ENCODE data around the gene BABAM2. TPM values are rescaled to one million over a fixed set of nuclear protein-coding genes. Genes with fewer than 3 reads are reported as not detected.

The BABAM2 gene
- total and polyA plus RNA-seq, 4 donors: 9.9 to 17.0 (median 13.9) TPM

DNA sequence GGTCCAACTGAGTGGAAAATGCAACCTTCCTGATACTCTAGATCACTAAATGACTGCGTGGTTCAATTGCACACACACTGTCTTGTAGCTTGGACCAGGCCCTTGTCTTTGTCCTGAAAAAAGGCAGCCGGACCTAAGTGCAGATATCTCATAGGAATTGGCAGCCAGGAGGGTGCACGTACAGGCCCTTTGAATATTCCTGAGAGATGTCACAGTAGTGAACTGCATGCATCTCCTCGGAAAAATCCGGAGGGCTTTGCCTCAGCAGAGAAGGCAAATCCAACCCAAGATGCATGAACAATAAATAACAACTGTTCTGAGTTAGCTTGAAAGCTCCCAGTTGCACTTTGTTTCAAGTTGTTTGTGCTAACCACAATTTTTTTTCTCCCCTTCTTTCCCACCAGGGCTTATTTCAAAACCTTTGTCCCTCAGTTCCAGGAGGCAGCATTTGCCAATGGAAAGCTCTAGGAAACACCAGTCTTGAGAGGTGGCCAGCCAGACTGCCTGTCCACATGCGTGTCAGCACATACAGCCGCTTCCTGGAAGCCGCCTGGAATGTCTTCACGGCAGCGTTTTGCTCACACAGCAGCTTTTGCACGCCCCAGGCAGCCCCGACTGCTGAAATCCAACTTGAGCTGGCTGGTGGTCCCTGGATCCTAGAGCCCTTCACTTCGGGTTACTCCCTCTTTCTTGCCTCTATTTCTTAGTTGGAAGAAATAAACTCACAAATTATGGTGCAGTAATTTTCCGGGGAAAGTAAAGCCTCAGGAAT lies 447.7 kb downstream of the BABAM2 start:
- Histone ChIP-seq H3K4me3 (ENCODE audit: low read depth in 1 of 3, low read length in 3 of 3) (no peak overlapping the region), H3K27me3 (ENCODE audit: control insufficient read depth in 4 of 4, insufficient read depth in 4 of 4, low read length in 3 of 4) (no peaks in the 10 kb centered on the region), H3K36me3 (ENCODE audit: control insufficient read depth in 4 of 4, insufficient read depth in 3 of 4, low read depth in 1 of 4, low read length in 3 of 4) (no peaks in the 10 kb centered on the region), H3K9ac (ENCODE audit: low read depth in 1 of 2, low read length in 2 of 2) (peak overlapping the region in 1 of 2 donors; percentile 10), H3K9me3 (ENCODE audit: control insufficient read depth in 4 of 4, low read length in 3 of 4) (no peaks in the 10 kb centered on the region), H3K4me1 (ENCODE audit: control insufficient read depth in 4 of 4, insufficient read depth in 4 of 4, low read length in 3 of 4) (peaks cover 26 to 59% (median 46%) of the 10 kb centered on the region in 4 donors), H3K27ac (ENCODE audit: low read depth in 1 of 2, low read length in 2 of 2) (peak overlapping the region; percentile 32 to 68)
- 52% methylated on average over 14 of the region's 14 CpGs for WGBS
- TF ChIP-seq RAD21 (IDR thresholded peaks at IDR 0.05) (peak; percentile 55 to 56), FOXA2 (IDR thresholded peaks at IDR 0.05) (no peak), EGR1 (IDR thresholded peaks at IDR 0.05; ENCODE audit: low read depth in 2 of 2) (peak in 1 of 2 donors; percentile 81), FOXA1 (IDR thresholded peaks at IDR 0.05) (no peak), TAF1 (conservative IDR thresholded peaks at IDR 0.05) (no peak), YY1 (IDR thresholded peaks at IDR 0.05) (peak; percentile 33), JUND (IDR thresholded peaks at IDR 0.05) (peak in 1 of 2 donors; percentile 17), ATF3 (IDR thresholded peaks at IDR 0.05) (no peak), REST (IDR thresholded peaks at IDR 0.05) (no peak), GABPA (IDR thresholded peaks at IDR 0.05 in 1 of 2, conservative IDR thresholded peaks at IDR 0.05 in 1 of 2) (no peak), HNF4G (IDR thresholded peaks at IDR 0.05) (no peak), SP1 (IDR thresholded peaks at IDR 0.05) (peak; percentile 65), ZBTB33 (IDR thresholded peaks at IDR 0.05) (no peak), HNF4A (conservative IDR thresholded peaks at IDR 0.05) (peak; percentile 72 to 75), NR2F2 (IDR thresholded peaks at IDR 0.05) (peak; percentile 58), RXRA (IDR thresholded peaks at IDR 0.05) (peak; percentile 38 to 53)
- TF ChIP-seq, protein P1, sequence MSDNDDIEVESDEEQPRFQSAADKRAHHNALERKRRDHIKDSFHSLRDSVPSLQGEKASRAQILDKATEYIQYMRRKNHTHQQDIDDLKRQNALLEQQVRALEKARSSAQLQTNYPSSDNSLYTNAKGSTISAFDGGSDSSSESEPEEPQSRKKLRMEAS (IDR thresholded peaks at IDR 0.05): peak; percentile 78
- TF ChIP-seq, protein P2, sequence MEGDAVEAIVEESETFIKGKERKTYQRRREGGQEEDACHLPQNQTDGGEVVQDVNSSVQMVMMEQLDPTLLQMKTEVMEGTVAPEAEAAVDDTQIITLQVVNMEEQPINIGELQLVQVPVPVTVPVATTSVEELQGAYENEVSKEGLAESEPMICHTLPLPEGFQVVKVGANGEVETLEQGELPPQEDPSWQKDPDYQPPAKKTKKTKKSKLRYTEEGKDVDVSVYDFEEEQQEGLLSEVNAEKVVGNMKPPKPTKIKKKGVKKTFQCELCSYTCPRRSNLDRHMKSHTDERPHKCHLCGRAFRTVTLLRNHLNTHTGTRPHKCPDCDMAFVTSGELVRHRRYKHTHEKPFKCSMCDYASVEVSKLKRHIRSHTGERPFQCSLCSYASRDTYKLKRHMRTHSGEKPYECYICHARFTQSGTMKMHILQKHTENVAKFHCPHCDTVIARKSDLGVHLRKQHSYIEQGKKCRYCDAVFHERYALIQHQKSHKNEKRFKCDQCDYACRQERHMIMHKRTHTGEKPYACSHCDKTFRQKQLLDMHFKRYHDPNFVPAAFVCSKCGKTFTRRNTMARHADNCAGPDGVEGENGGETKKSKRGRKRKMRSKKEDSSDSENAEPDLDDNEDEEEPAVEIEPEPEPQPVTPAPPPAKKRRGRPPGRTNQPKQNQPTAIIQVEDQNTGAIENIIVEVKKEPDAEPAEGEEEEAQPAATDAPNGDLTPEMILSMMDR (IDR thresholded peaks at IDR 0.05; ENCODE audit: low read depth, low read length, missing input control): no peak
- DNase-seq (ENCODE audit: low spot score): no peak

All from liver (tissue), 9 donors.